Lung (tissue), 16 donors: ENCODE measurements around the gene ATL2. TPM values are rescaled to one million over a fixed set of nuclear protein-coding genes. Genes with fewer than 3 reads are reported as not detected.
A peak's percentile ranks its signal among the peaks of the same experiment; 100 is the strongest.

Experiments
- ATAC-seq: fragments of 200-7000 bp; cut with Tn5 transposase; one replicate; pipeline ENCODE4 v1.9.1; 2020; ENCODE audit warnings: moderate number of reproducible peaks; ENCODE audit not compliant: insufficient read depth, low FRiP score
- DNase-seq, 3 donors: peaks; one replicate each; pipeline ENCODE4 v3.0.0-alpha.2; 2013 to 2017
- H3K27ac ChIP-seq, 2 donors: one replicate each; pipeline ENCODE4 v1.5.1; 2013; ENCODE audit warnings: mild to moderate bottlenecking in 2 of 2, moderate library complexity in 2 of 2, control low read depth in 1 of 2, inconsistent platforms in 1 of 2, low read depth in 1 of 2, low read length in 1 of 2
- H3K27me3 ChIP-seq, 3 donors: one replicate each; pipeline ENCODE4 v1.5.1; 2013; ENCODE audit warnings: low read length in 2 of 3; ENCODE audit not compliant: control insufficient read depth in 3 of 3, insufficient read depth in 3 of 3
- H3K36me3 ChIP-seq, 4 donors: one replicate each; pipeline ENCODE4 v1.5.1; 2013; ENCODE audit warnings: low read length in 4 of 4, mild to moderate bottlenecking in 1 of 4, moderate library complexity in 1 of 4; ENCODE audit not compliant: control insufficient read depth in 4 of 4, insufficient read depth in 4 of 4
- H3K4me1 ChIP-seq, 5 donors: one replicate each; pipeline ENCODE4 v1.5.1; 2013; ENCODE audit warnings: low read length in 5 of 5, mild to moderate bottlenecking in 2 of 5, moderate library complexity in 1 of 5; ENCODE audit not compliant: control insufficient read depth in 5 of 5, insufficient read depth in 5 of 5
- H3K4me3 ChIP-seq: one replicate; pipeline ENCODE4 v1.5.1; 2013; ENCODE audit warnings: mild to moderate bottlenecking, control low read depth, moderate library complexity
- H3K9ac ChIP-seq, 2 donors: one replicate each; pipeline ENCODE4 v1.5.1; 2013; ENCODE audit warnings: low read length in 2 of 2, control low read depth in 1 of 2; ENCODE audit not compliant: insufficient read depth in 1 of 2
- H3K9me3 ChIP-seq, 4 donors: one replicate each; pipeline ENCODE4 v1.5.1; 2013; ENCODE audit warnings: low read length in 3 of 4, mild to moderate bottlenecking in 1 of 4, moderate library complexity in 1 of 4; ENCODE audit not compliant: control insufficient read depth in 4 of 4, insufficient read depth in 3 of 4
- CTCF ChIP-seq: IDR thresholded peaks from 2 replicates; pipeline ENCODE4 v1.5.1; 2012; ENCODE audit warnings: mild to moderate bottlenecking; ENCODE audit errors: control extremely low read depth, extremely low read depth
- WGBS, 2 donors: extraction: QIAGEN DNeasy Blood & Tissue Kit; methylation state at CpG; one replicate each; pipeline ENCODE4 v1.1.7; 2013; 5-methylcytosine and 5-hydroxymethylcytosine counted together
- long read RNA-seq, 5 donors: transcript quantifications; one replicate each; lab custom pipeline, GENCODE V29; 2026
- polyA plus RNA-seq, 2 donors: library from polyadenylated mRNA; stranded (reverse); fragments of 200-250 nt; gene quantifications; one replicate each; pipeline ENCODE4 v1.2.1, GENCODE V29; 2013
- total RNA-seq, 2 donors: library from RNA; depleted of rRNA in 1 of 2; stranded (reverse); fragments of >200 nt in 1 of 2; gene quantifications; one replicate each; pipeline ENCODE4 v1.2.1, GENCODE V29; 2014 to 2021
- donor health status: control.
- donor health status: control.
- donor health status: Bipolar disorder and iron deficiency.
- donor health status: healthy.
- donor health status: DM: yes; HTN: yes; CAD: no.

Gene ATL2
- total RNA-seq (100 to 1,000 TPM in 1 of 2 donors, 10 to 100 TPM in 1; 53.1 to 171 TPM), polyA plus RNA-seq (10 to 100 TPM; 23.4 to 27.3 TPM)
- long read RNA-seq, donor 1, partial matches to known transcripts = 0 of 3 reads
- long read RNA-seq, donor 1, other reads (novel, unspliced or antisense) = 0 of 3 reads
- long read RNA-seq, donor 2 = 0 reads
- long read RNA-seq, donor 3, partial matches to known transcripts = 0 of 2 reads
- long read RNA-seq, donor 3, other reads (novel, unspliced or antisense) = 0 of 2 reads
- long read RNA-seq, donor 4, partial matches to known transcripts = 0 of 2 reads
- long read RNA-seq, donor 4, other reads (novel, unspliced or antisense) = 0 of 2 reads
- long read RNA-seq, donor 5, transcript ATL2-201 (13 exons, 2,868 nt) = major isoform, 6 of 7 reads
- long read RNA-seq, donor 5, partial matches to known transcripts = 0 of 7 reads
- long read RNA-seq, donor 5, other reads (novel, unspliced or antisense) = 0 of 7 reads

DNA sequence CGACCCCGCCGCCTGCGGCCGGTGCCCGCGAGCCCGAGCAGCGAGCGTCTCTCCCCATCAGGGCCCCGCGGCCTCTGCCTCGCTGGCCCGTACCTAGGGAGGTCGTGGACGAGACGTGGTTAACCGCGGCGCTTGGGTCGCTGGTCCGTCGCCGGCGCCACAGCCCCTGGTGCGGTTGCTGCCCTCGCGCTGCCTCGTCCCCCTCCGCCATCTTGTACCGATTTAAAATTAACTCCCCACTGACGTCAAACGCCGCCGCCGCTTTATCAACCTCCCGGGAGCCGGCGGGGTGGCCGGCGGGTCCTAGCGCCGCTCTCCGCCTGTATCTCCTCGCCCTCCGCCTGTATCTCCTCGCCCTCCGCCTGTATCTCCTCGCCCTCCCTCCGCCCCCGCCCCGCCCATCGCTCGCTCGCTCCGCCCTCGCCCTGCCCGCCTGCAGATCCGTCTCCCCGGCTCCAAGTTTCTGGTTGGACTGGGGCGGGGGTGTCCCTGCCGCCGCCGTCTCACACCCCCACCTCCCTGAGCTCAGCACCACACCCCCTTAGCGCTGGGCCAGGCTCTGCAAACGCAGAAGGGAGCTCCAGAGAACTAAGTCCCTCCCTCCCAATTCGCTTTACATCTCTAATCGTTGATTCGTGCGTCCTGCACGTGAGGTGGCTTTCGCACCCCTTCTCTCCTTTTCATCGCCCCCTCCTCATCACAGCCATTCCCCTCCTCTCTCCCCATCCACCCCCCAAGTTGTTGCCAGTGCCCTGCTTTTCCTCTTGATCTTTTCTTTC is at the start of gene ATL2:
ATL2 (minus strand) TSS at position 224 of the 779 bp plus-strand sequence; CDS start at position 211, 13 bp downstream.
- TF ChIP-seq CTCF = no peak
- Histone ChIP-seq H3K36me3 (no peaks in the 10 kb centered on the region), H3K9ac (peak within 1 kb of the TSS; percentile 86 to 96), H3K4me1 (peaks cover 2 to 28% (median 8%) of the 10 kb centered on the region in 5 donors), H3K4me3 (peak within 1 kb of the TSS; percentile 95), H3K9me3 (no peaks in the 10 kb centered on the region), H3K27me3 (no peaks in the 10 kb centered on the region), H3K27ac (peak within 1 kb of the TSS; percentile 98 to 100)
- 0 to 1% methylated on average over 69 to 73 of the region's 73 CpGs for whole genome bisulfite sequencing, 2 donors
- peak; percentile 97 to 98 (median 97) for DNase-seq
- peak; percentile 92 for ATAC-seq

GRCh38 chr2:38423763-38424162 is 46.7 kb upstream of the ATL2 start:
- DNase-seq = no peak
- ATAC-seq = no peak
- TF ChIP-seq CTCF = no peak
- Histone ChIP-seq H3K36me3 (no peaks in the 10 kb centered on the region), H3K9me3 (no peaks in the 10 kb centered on the region), H3K4me3 (no peak overlapping the region), H3K27me3 (no peaks in the 10 kb centered on the region), H3K9ac (no peak overlapping the region), H3K27ac (no peak overlapping the region), H3K4me1 (peaks cover 0 to 1% (median 0%) of the 10 kb centered on the region in 5 donors)
- WGBS, 2 donors = 57 to 64% methylated on average over 3 of the region's 3 CpGs

- 93 to 95% methylated on average over 11 of the region's 11 CpGs for WGBS, 2 donors
- TF ChIP-seq CTCF = no peak
- no peaks in the 10 kb centered on the region for H3K9me3 ChIP-seq
These were observed 44.4 kb upstream of the ATL2 start for GRCh38 chr2:38421274-38422056.

More at GRCh38 chr2:38421274-38422056, 44.4 kb upstream of the ATL2 start:
- ATAC-seq (no peak), DNase-seq (no peak)
- H3K9ac ChIP-seq = no peak overlapping the region
- no peaks in the 10 kb centered on the region for H3K36me3 ChIP-seq
- H3K27ac ChIP-seq = no peak overlapping the region
- H3K27me3 ChIP-seq = no peaks in the 10 kb centered on the region
- H3K4me3 ChIP-seq = no peak overlapping the region
- H3K4me1 ChIP-seq = no peaks in the 10 kb centered on the region
